ENCODE results near the gene FNDC8.
A peak's percentile ranks its signal among the peaks of the same experiment; 100 is the strongest.

Gene FNDC8

GRCh38 chr17:35142467-35142796 is 21.0 kb downstream of the FNDC8 start:
- Histone ChIP-seq H3K9me2 (replicated peaks; ENCODE audit: control insufficient read depth, low read length) (no peaks in the 10 kb centered on the region), H3F3A (ENCODE audit: control insufficient read depth, insufficient read depth) (no peaks in the 10 kb centered on the region), H3K79me2 (ENCODE audit: control insufficient read depth, low read length) (peaks cover 41% of the 10 kb centered on the region), H3K4me2 (ENCODE audit: low read length) (peak overlapping the region; percentile 92), H3K27me3 (ENCODE audit: control insufficient read depth, low read length) (no peaks in the 10 kb centered on the region), H3K27ac (ENCODE audit: low read depth, low read length) (no peak overlapping the region), H3K4me1 (ENCODE audit: control insufficient read depth, low read length) (peaks cover 13% of the 10 kb centered on the region), H4K20me1 (ENCODE audit: control insufficient read depth, insufficient read depth, low read depth, low read length) (no peaks in the 10 kb centered on the region), H3K36me3 (ENCODE audit: control insufficient read depth, low read length) (peaks cover 37% of the 10 kb centered on the region), H3K4me3 (ENCODE audit: low read length) (peak overlapping the region; percentile 100), H3K9me3 (ENCODE audit: control insufficient read depth, insufficient read depth, low read length) (no peaks in the 10 kb centered on the region)
- TF ChIP-seq EZH2phosphoT487 (IDR thresholded peaks at IDR 0.05; ENCODE audit: borderline replicate concordance, low read length): no peak
- TF ChIP-seq, protein P1, sequence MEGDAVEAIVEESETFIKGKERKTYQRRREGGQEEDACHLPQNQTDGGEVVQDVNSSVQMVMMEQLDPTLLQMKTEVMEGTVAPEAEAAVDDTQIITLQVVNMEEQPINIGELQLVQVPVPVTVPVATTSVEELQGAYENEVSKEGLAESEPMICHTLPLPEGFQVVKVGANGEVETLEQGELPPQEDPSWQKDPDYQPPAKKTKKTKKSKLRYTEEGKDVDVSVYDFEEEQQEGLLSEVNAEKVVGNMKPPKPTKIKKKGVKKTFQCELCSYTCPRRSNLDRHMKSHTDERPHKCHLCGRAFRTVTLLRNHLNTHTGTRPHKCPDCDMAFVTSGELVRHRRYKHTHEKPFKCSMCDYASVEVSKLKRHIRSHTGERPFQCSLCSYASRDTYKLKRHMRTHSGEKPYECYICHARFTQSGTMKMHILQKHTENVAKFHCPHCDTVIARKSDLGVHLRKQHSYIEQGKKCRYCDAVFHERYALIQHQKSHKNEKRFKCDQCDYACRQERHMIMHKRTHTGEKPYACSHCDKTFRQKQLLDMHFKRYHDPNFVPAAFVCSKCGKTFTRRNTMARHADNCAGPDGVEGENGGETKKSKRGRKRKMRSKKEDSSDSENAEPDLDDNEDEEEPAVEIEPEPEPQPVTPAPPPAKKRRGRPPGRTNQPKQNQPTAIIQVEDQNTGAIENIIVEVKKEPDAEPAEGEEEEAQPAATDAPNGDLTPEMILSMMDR (IDR thresholded peaks at IDR 0.05; ENCODE audit: low read depth, low read length, poor library complexity, severe bottlenecking): no peak

DNA sequence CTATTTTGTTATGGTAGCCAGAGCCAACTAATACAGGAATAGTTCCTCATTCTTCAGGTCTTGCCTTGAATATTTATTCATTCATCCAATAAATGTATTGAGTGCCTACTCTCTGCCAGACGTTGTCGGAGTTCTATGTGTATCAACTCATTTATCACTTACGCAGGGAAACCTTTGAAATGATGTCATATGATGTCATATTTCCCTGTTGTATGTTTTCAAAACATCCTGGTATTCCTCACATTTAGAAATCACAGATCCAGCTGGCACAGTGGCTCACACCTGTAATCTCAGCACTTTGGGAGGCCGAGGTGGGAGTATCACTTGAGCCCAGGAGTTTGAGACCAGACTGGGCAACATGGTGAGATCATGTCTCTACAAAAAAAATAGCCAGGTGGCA is 23.4 kb downstream of the FNDC8 start:
- Histone ChIP-seq H3K4me1 (ENCODE audit: control insufficient read depth, low read length) (peaks cover 13% of the 10 kb centered on the region), H3K9me2 (replicated peaks; ENCODE audit: control insufficient read depth, low read length) (no peaks in the 10 kb centered on the region), H4K20me1 (ENCODE audit: control insufficient read depth, insufficient read depth, low read depth, low read length) (no peaks in the 10 kb centered on the region), H3K4me2 (ENCODE audit: low read length) (no peak overlapping the region), H3K79me2 (ENCODE audit: control insufficient read depth, low read length) (peaks cover 27% of the 10 kb centered on the region), H3K27me3 (ENCODE audit: control insufficient read depth, low read length) (no peaks in the 10 kb centered on the region), H3F3A (ENCODE audit: control insufficient read depth, insufficient read depth) (no peaks in the 10 kb centered on the region), H3K27ac (ENCODE audit: low read depth, low read length) (no peak overlapping the region), H3K4me3 (ENCODE audit: low read length) (no peak overlapping the region), H3K9me3 (ENCODE audit: control insufficient read depth, insufficient read depth, low read length) (no peaks in the 10 kb centered on the region), H3K36me3 (ENCODE audit: control insufficient read depth, low read length) (peaks cover 14% of the 10 kb centered on the region)
- TF ChIP-seq EZH2phosphoT487 (IDR thresholded peaks at IDR 0.05; ENCODE audit: borderline replicate concordance, low read length): no peak
- TF ChIP-seq, protein P1 (IDR thresholded peaks at IDR 0.05; ENCODE audit: low read depth, low read length, poor library complexity, severe bottlenecking): no peak

- H3K27me3 ChIP-seq (ENCODE audit: control insufficient read depth, low read length): no peaks in the 10 kb centered on the region
- H3K9me3 ChIP-seq (ENCODE audit: control insufficient read depth, insufficient read depth, low read length): no peaks in the 10 kb centered on the region
- H4K20me1 ChIP-seq (ENCODE audit: control insufficient read depth, insufficient read depth, low read depth, low read length): no peaks in the 10 kb centered on the region
- H3K79me2 ChIP-seq (ENCODE audit: control insufficient read depth, low read length): peaks cover 12% of the 10 kb centered on the region
- peaks cover 5% of the 10 kb centered on the region; the same call in 1 of the 2 replicates for H3K36me3 ChIP-seq (ENCODE audit: control insufficient read depth, low read length)
- peaks cover 7% of the 10 kb centered on the region; the same call in 1 of the 2 replicates for H3K4me1 ChIP-seq (ENCODE audit: control insufficient read depth, low read length)
- TF ChIP-seq EZH2phosphoT487 (IDR thresholded peaks at IDR 0.05; ENCODE audit: borderline replicate concordance, low read length): no peak
- TF ChIP-seq, protein P1 (IDR thresholded peaks at IDR 0.05; ENCODE audit: low read depth, low read length, poor library complexity, severe bottlenecking): no peak
- no peak overlapping the region for H3K27ac ChIP-seq (ENCODE audit: low read depth, low read length)
- no peaks in the 10 kb centered on the region for H3F3A ChIP-seq (ENCODE audit: control insufficient read depth, insufficient read depth)
- no peaks in the 10 kb centered on the region for H3K9me2 ChIP-seq (replicated peaks; ENCODE audit: control insufficient read depth, low read length)
- H3K4me3 ChIP-seq (ENCODE audit: low read length): no peak overlapping the region
- H3K4me2 ChIP-seq (ENCODE audit: low read length): no peak overlapping the region
Measured at GRCh38 chr17:35146214-35146833, 24.9 kb downstream of the FNDC8 start.
